NT2/D1 (cell line): ENCODE data around the gene HJURP.

Source experiments
- SUZ12 ChIP-seq: IDR thresholded peaks from 2 replicates; pipeline ENCODE4 v1.6.1; 2011; ENCODE audit not compliant: insufficient read length, insufficient read depth; ENCODE audit errors: extremely low read depth
- YY1 ChIP-seq: IDR thresholded peaks from 2 replicates; pipeline ENCODE4 v1.6.1; 2011; ENCODE audit not compliant: insufficient read length, insufficient read depth
- ZNF274 ChIP-seq: IDR thresholded peaks from 2 replicates; pipeline ENCODE4 v1.6.1; 2011; ENCODE audit warnings: mild to moderate bottlenecking, low read depth, low read length

GRCh38 chr2:233822781-233823730 lies 31.3 kb downstream of the HJURP start:
- TF ChIP-seq ZNF274 (no peak), YY1 (no peak), SUZ12 (no peak)
